Muscle layer of colon (tissue), 2 donors: ENCODE results near the gene VNN1.

Source experiments
- H3K27ac ChIP-seq: one replicate; pipeline ENCODE4 v1.7.0; 2013; ENCODE audit warnings: low read depth, mild to moderate bottlenecking, low read length, moderate library complexity
- H3K27me3 ChIP-seq, 2 donors: one replicate each; pipeline ENCODE4 v1.7.0; 2013; ENCODE audit warnings: low read length in 2 of 2, mild to moderate bottlenecking in 2 of 2; ENCODE audit not compliant: insufficient read depth in 2 of 2, control insufficient read depth in 1 of 2
- H3K36me3 ChIP-seq: one replicate; pipeline ENCODE4 v1.7.0; 2013; ENCODE audit warnings: mild to moderate bottlenecking, low read length; ENCODE audit not compliant: insufficient read depth
- H3K4me1 ChIP-seq: one replicate; pipeline ENCODE4 v1.7.0; 2013; ENCODE audit warnings: mild to moderate bottlenecking, low read length; ENCODE audit not compliant: insufficient read depth
- H3K4me3 ChIP-seq, 2 donors: one replicate each; pipeline ENCODE4 v1.7.0; 2013; ENCODE audit warnings: low read length in 2 of 2, low read depth in 1 of 2, mild to moderate bottlenecking in 1 of 2, moderate library complexity in 1 of 2
- H3K9ac ChIP-seq: one replicate; pipeline ENCODE4 v1.7.0; 2013; ENCODE audit warnings: low read length
- H3K9me3 ChIP-seq: one replicate; pipeline ENCODE4 v1.7.0; 2013; ENCODE audit warnings: mild to moderate bottlenecking, low read length
- donor health status: abdominal sarcoma.
- donor health status: Adenocarcinoma of cecum.

The VNN1 gene

GRCh38 chr6:132713352-132714134 lies at the start of gene VNN1:
Gene VNN1, minus strand, starts transcription at chr6:132714055. Its CDS starts 20 bp downstream, at chr6:132714035.
- H3K4me3 ChIP-seq: no peak within 1 kb of the TSS
- no peak within 1 kb of the TSS for H3K27ac ChIP-seq
- H3K9me3 ChIP-seq: no peaks in the 10 kb centered on the region
- H3K9ac ChIP-seq: no peak within 1 kb of the TSS
- H3K27me3 ChIP-seq: no peaks in the 10 kb centered on the region
- H3K36me3 ChIP-seq: no peaks in the 10 kb centered on the region
- no peaks in the 10 kb centered on the region for H3K4me1 ChIP-seq

- Histone ChIP-seq H3K9ac (no peak overlapping the region), H3K36me3 (no peaks in the 10 kb centered on the region), H3K27ac (no peak overlapping the region), H3K9me3 (no peaks in the 10 kb centered on the region), H3K27me3 (no peaks in the 10 kb centered on the region), H3K4me3 (no peak overlapping the region), H3K4me1 (peaks cover 9% of the 10 kb centered on the region)
Measured at GRCh38 chr6:132763269-132763668, 49.4 kb upstream of the VNN1 start.

- Histone ChIP-seq H3K36me3 (no peaks in the 10 kb centered on the region), H3K27me3 (no peaks in the 10 kb centered on the region), H3K9me3 (no peaks in the 10 kb centered on the region), H3K27ac (no peak overlapping the region), H3K9ac (no peak overlapping the region), H3K4me1 (peaks cover 9% of the 10 kb centered on the region), H3K4me3 (no peak overlapping the region)
Measured at GRCh38 chr6:132760256-132760655, 46.4 kb upstream of the VNN1 start.

GRCh38 chr6:132758689-132759088 lies 44.8 kb upstream of the VNN1 start:
- H3K27ac ChIP-seq: no peak overlapping the region

GRCh38 chr6:132752255-132752654 lies 38.4 kb upstream of the VNN1 start:
- H3K4me3 ChIP-seq: no peak overlapping the region
- no peak overlapping the region for H3K9ac ChIP-seq
- no peaks in the 10 kb centered on the region for H3K36me3 ChIP-seq
- no peaks in the 10 kb centered on the region for H3K27me3 ChIP-seq
- no peaks in the 10 kb centered on the region for H3K4me1 ChIP-seq
- no peak overlapping the region for H3K27ac ChIP-seq
- H3K9me3 ChIP-seq: no peaks in the 10 kb centered on the region

More at GRCh38 chr6:132758689-132759088, 44.8 kb upstream of the VNN1 start:
- Histone ChIP-seq H3K4me1 (no peaks in the 10 kb centered on the region), H3K4me3 (no peak overlapping the region), H3K9me3 (no peaks in the 10 kb centered on the region), H3K9ac (no peak overlapping the region), H3K27me3 (no peaks in the 10 kb centered on the region), H3K36me3 (no peaks in the 10 kb centered on the region)

GRCh38 chr6:132751828-132752227 lies 38.0 kb upstream of the VNN1 start:
- no peaks in the 10 kb centered on the region for H3K9me3 ChIP-seq
- H3K9ac ChIP-seq: no peak overlapping the region
- no peaks in the 10 kb centered on the region for H3K27me3 ChIP-seq
- H3K4me1 ChIP-seq: no peaks in the 10 kb centered on the region
- H3K27ac ChIP-seq: no peak overlapping the region
- H3K36me3 ChIP-seq: no peaks in the 10 kb centered on the region
- H3K4me3 ChIP-seq: no peak overlapping the region

GRCh38 chr6:132751306-132751705 lies 37.5 kb upstream of the VNN1 start:
- Histone ChIP-seq H3K27ac (no peak overlapping the region), H3K9me3 (no peaks in the 10 kb centered on the region), H3K4me3 (no peak overlapping the region), H3K9ac (no peak overlapping the region), H3K27me3 (no peaks in the 10 kb centered on the region), H3K36me3 (no peaks in the 10 kb centered on the region), H3K4me1 (no peaks in the 10 kb centered on the region)

GRCh38 chr6:132750455-132751248 lies 36.8 kb upstream of the VNN1 start:
- Histone ChIP-seq H3K27ac (no peak overlapping the region), H3K9ac (no peak overlapping the region), H3K4me3 (no peak overlapping the region), H3K9me3 (no peaks in the 10 kb centered on the region), H3K27me3 (no peaks in the 10 kb centered on the region), H3K36me3 (no peaks in the 10 kb centered on the region), H3K4me1 (no peaks in the 10 kb centered on the region)

- no peak overlapping the region for H3K4me3 ChIP-seq
- H3K9me3 ChIP-seq: no peaks in the 10 kb centered on the region
- no peaks in the 10 kb centered on the region for H3K27me3 ChIP-seq
- no peaks in the 10 kb centered on the region for H3K36me3 ChIP-seq
- no peak overlapping the region for H3K27ac ChIP-seq
- H3K4me1 ChIP-seq: no peaks in the 10 kb centered on the region
- no peak overlapping the region for H3K9ac ChIP-seq
Measured at GRCh38 chr6:132749111-132749510, 35.3 kb upstream of the VNN1 start.

- H3K9ac ChIP-seq: no peak overlapping the region
- H3K27me3 ChIP-seq: no peaks in the 10 kb centered on the region
- H3K36me3 ChIP-seq: no peaks in the 10 kb centered on the region
- H3K4me3 ChIP-seq: no peak overlapping the region
- H3K4me1 ChIP-seq: no peaks in the 10 kb centered on the region
- H3K9me3 ChIP-seq: no peaks in the 10 kb centered on the region
- H3K27ac ChIP-seq: no peak overlapping the region
Measured at GRCh38 chr6:132748446-132748845, 34.6 kb upstream of the VNN1 start.

GRCh38 chr6:132746048-132746447 lies 32.2 kb upstream of the VNN1 start:
- H3K4me1 ChIP-seq: no peaks in the 10 kb centered on the region
- no peak overlapping the region for H3K27ac ChIP-seq
- no peak overlapping the region for H3K4me3 ChIP-seq
- H3K9me3 ChIP-seq: no peaks in the 10 kb centered on the region
- H3K27me3 ChIP-seq: no peaks in the 10 kb centered on the region
- H3K36me3 ChIP-seq: no peaks in the 10 kb centered on the region
- no peak overlapping the region for H3K9ac ChIP-seq
